Measurements from ENCODE around the gene SLC37A3. TPM values are rescaled to one million over a fixed set of nuclear protein-coding genes. Genes with fewer than 3 reads are reported as not detected.

Gene SLC37A3
- total and polyA plus RNA-seq, 2 of the 13 experiments (the other 11 are each of a cell fraction or from before 2014, with no cell fraction given): 21.3 to 27.9 TPM

GRCh38 chr7:140447841-140448240 is 49.5 kb upstream of the SLC37A3 start (continued):
- TF ChIP-seq ZNF770 (CRISPR knock-in tag; IDR thresholded peaks at IDR 0.05) (no peak), CCAR2 (optimal IDR thresholded peaks at IDR 0.05; ENCODE audit: low read depth, low read length) (no peak), MTA3 (CRISPR knock-in tag; IDR thresholded peaks at IDR 0.05) (no peak), HINFP (CRISPR knock-in tag; IDR thresholded peaks at IDR 0.05; ENCODE audit: low read depth) (no peak)

GRCh38 chr7:140446467-140446866 is 48.1 kb upstream of the SLC37A3 start:
- Histone ChIP-seq H3K9ac (ENCODE audit: insufficient read depth, low read depth, low read length) (no peak overlapping the region), H3K4me3 (replicated peaks in 1 of 3; ENCODE audit: insufficient read depth in 1 of 3, low read depth in 2 of 3, low read length in 3 of 3) (no peak overlapping the region), H3K79me2 (ENCODE audit: insufficient read depth, low read length) (no peaks in the 10 kb centered on the region), H3K4me1 (ENCODE audit: insufficient read depth, low read length) (peaks cover 9% of the 10 kb centered on the region), H3K9me3 (ENCODE audit: low read length) (no peaks in the 10 kb centered on the region), H3K27me3 (ENCODE audit: control insufficient read depth in 1 of 2, insufficient read depth in 2 of 2, low read length in 2 of 2) (no peaks in the 10 kb centered on the region), H4K20me1 (ENCODE audit: insufficient read depth, low read length) (no peaks in the 10 kb centered on the region), H3K36me3 (replicated peaks in 1 of 2; ENCODE audit: control insufficient read depth in 1 of 2, insufficient read depth in 2 of 2, low read length in 2 of 2) (no peaks in the 10 kb centered on the region), H3K4me2 (ENCODE audit: low read depth, low read length) (no peak overlapping the region), H3K27ac (ENCODE audit: extremely low read length, insufficient read depth, low read length) (no peak overlapping the region), H2AFZ (ENCODE audit: low read length) (no peak overlapping the region)
- in situ Hi-C loops (cut with HindIII; ENCODE audit: extremely low pct_ligation_motif_present, low pct_unique_long_range_greater_than_20kb) (no loop called here), intact Hi-C loops (cut with micrococcal nuclease; ENCODE audit: unreplicated experiment) (no loop called here)
- ATAC-seq: peak; percentile 26; the same call in 2 of the 3 replicates
- WGBS (ENCODE audit: low lambda C conversion rate): 91% methylated on average over 11 of the region's 11 CpGs
- FAIRE-seq: no peak
- DNase-seq (ENCODE audit: low spot score): no peak
- BruUV-seq (replicated peaks): no TSS peak
- ChIA-PET POLR2A (no interaction called here), CTCF (ENCODE audit: low intra/inter-chr PET ratio, low total read pairs) (no interaction called here)
- no peak for TF ChIP-seq ZHX2 (IDR thresholded peaks at IDR 0.05; ENCODE audit: low read depth)
- no peak for TF ChIP-seq ZHX2 (CRISPR knock-in tag; IDR thresholded peaks at IDR 0.05; ENCODE audit: borderline replicate concordance)
- TF ChIP-seq USF2 (IDR thresholded peaks at IDR 0.05; ENCODE audit: low read depth, low read length): no peak
- no peak for TF ChIP-seq USF2 (CRISPR knock-in tag; IDR thresholded peaks at IDR 0.05; ENCODE audit: borderline replicate concordance)
- TF ChIP-seq TARDBP (CRISPR knock-in tag; IDR thresholded peaks at IDR 0.05): no peak
- TF ChIP-seq MAFK (conservative IDR thresholded peaks at IDR 0.05 in 1 of 2, IDR thresholded peaks at IDR 0.05 in 1 of 2; ENCODE audit: low read length in 2 of 2): no peak
- TF ChIP-seq ISX (CRISPR knock-in tag; conservative IDR thresholded peaks at IDR 0.05): no peak
- TF ChIP-seq FOXA1 (IDR thresholded peaks at IDR 0.05): no peak
- TF ChIP-seq FOXA1 (CRISPR knock-in tag; IDR thresholded peaks at IDR 0.05): no peak

Measured in HepG2 (cell line).